Choroid plexus epithelial cell (primary cell): ENCODE results near the gene RPS4Y1.

ENCODE experiments used
- DNase-seq: peaks from one replicate; pipeline ENCODE4 v3.0.0-alpha.2; 2010; ENCODE audit warnings: low read depth
- H3K4me3 ChIP-seq: 2 replicates; pipeline ENCODE4 v1.5.1; 2011; ENCODE audit warnings: low read depth, mild to moderate bottlenecking, control low read depth, low read length, moderate library complexity
- TF ChIP-seq, protein P1 (sequence below): conservative IDR thresholded peaks from 2 replicates; pipeline ENCODE4 v1.5.1; 2011; ENCODE audit warnings: low read depth, mild to moderate bottlenecking, control low read depth, inconsistent platforms, low read length, moderate library complexity

The RPS4Y1 gene

GRCh38 chrY:2835230-2835629, 6.2 kb upstream of the RPS4Y1 start:
- no peak overlapping the region for H3K4me3 ChIP-seq
- no peak for DNase-seq

GRCh38 chrY:2837078-2837477, 4.3 kb upstream of the RPS4Y1 start:
- DNase-seq = no peak
- TF ChIP-seq, protein P1, sequence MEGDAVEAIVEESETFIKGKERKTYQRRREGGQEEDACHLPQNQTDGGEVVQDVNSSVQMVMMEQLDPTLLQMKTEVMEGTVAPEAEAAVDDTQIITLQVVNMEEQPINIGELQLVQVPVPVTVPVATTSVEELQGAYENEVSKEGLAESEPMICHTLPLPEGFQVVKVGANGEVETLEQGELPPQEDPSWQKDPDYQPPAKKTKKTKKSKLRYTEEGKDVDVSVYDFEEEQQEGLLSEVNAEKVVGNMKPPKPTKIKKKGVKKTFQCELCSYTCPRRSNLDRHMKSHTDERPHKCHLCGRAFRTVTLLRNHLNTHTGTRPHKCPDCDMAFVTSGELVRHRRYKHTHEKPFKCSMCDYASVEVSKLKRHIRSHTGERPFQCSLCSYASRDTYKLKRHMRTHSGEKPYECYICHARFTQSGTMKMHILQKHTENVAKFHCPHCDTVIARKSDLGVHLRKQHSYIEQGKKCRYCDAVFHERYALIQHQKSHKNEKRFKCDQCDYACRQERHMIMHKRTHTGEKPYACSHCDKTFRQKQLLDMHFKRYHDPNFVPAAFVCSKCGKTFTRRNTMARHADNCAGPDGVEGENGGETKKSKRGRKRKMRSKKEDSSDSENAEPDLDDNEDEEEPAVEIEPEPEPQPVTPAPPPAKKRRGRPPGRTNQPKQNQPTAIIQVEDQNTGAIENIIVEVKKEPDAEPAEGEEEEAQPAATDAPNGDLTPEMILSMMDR = no peak
- no peak overlapping the region for H3K4me3 ChIP-seq

More at GRCh38 chrY:2835230-2835629, 6.2 kb upstream of the RPS4Y1 start:
- TF ChIP-seq, protein P1 = no peak

- H3K4me3 ChIP-seq = no peak overlapping the region
- TF ChIP-seq, protein P1 = no peak
- DNase-seq = no peak
Observed at GRCh38 chrY:2837932-2838331, 3.5 kb upstream of the RPS4Y1 start.

DNA sequence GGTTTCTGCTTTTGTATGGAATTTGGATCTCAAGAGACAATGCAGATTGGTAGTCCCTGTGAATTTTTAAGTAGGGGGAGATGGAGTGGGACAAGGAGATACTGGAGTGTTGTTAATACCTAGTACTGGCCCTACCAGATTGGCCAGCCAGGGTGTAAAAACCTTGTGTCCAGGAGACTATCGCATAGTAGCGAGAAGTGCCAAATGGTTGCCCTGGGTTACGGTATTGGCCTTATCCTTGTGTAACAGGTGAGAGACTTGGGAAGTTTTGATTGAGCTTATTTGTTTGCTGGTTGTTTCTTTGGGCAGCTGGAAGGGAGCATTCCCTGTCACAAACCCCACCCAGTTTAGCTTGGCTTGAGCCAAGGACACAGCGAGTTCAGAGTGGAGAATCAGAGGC, 5.4 kb downstream of the RPS4Y1 start:
- TF ChIP-seq, protein P1 = no peak
- no peak overlapping the region for H3K4me3 ChIP-seq
- DNase-seq = no peak

GRCh38 chrY:2848384-2848783, 7.0 kb downstream of the RPS4Y1 start:
- TF ChIP-seq, protein P1 = no peak
- DNase-seq = no peak
- no peak overlapping the region for H3K4me3 ChIP-seq

DNA sequence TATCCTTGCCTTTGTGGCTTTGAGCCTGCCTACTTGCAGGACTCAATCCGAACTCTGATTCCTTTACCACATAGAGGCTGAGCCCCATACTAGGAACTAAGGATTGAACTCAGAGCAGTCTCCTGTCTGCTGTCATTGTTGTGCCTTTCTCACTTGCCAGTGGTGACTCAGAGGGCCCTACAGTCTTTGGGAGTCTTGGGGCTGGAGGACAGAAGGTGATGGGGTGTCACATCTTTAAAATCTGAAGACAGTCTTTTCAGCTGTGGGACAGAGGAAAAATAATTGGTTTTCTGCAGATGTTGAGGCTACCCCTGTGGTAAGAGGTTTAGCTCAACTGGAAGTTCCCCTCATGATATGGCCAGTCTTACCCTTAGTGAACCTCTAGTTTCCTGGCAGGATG, 8.0 kb downstream of the RPS4Y1 start:
- TF ChIP-seq, protein P1 = no peak
- DNase-seq = no peak
- H3K4me3 ChIP-seq = no peak overlapping the region

DNA sequence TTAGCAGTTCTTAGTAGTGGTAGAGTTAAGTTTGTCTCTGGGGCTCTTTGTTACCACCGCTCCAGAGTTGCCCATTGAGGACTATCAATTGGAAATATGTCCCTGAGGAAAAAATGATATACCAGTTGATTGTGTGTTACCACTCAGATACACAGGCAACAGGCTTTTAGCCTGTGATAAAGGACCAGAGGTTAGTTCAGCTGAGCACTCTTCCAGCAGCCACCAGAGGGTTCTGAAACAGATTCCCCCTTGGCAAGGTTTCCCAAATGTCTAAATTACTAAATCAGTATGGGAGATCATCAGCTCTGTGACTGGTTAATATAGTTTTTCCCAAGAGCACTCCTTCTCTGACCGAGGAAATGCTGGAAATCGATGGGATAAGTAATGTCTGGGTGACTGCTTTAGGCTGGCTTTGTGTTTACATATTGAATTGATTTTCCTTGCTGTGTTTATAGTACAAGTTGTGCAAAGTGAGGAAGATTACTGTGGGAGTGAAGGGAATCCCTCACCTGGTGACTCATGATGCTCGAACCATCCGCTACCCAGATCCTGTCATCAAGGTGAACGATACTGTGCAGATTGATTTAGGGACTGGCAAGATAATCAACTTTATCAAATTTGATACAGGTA, 12.9 kb downstream of the RPS4Y1 start:
- DNase-seq = no peak
- TF ChIP-seq, protein P1 = no peak

More for the DNA sequence above, 12.9 kb downstream of the RPS4Y1 start:
- no peak overlapping the region for H3K4me3 ChIP-seq
